Measurements from ENCODE around the gene GATAD2B. TPM values are rescaled to one million over a fixed set of nuclear protein-coding genes. Genes with fewer than 3 reads are reported as not detected.

GATAD2B gene
- total and polyA plus RNA-seq, 2 experiments from 2014 or later, result 5.4 to 11.7 TPM

DNA sequence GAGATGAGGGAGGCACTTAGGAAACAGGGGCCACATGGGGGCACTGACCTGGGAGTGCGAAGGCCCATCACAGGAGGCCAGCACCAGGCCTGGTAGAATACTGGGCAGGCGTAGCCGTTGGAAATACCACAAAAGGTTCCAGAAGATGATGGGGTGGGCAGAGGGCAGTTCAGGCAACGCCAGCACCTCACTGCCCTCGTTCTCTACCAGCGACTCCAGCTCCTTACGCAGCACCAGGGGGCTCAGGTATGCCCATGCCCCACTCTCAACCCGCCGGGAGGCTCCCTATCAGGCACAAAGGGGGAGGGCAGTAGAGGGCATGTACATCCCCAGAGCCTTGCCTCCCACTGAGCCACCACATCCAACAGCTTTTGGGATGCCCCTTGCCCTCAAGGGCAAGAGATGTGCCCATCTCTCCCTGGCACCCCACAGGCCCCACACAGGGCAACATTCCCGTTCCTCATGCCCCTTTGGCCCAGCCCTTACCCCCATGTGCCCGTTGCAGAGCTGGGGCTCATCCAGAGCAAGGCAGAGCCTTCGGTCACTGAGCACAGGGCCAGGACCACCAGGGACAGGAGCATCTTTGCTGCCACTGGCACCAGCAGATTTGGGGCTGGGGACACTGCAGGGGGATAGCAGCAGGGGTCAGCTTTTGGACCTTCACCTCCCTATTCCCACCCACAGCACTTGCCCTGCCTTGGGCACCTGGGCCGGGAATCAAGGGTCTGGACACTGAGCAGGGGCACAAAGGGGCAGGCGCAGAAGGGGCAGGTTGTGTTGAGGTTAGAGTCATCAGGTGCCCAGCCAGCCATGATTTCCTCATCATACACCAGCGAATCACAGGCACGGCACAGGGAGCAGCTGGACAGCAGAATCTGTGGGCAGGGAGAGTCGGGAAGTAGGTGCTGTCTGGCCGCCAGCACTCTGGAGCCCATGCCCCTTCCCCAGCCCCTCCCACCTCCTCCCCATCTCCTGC lies 9.7 kb upstream of the GATAD2B start:
- TF ChIP-seq, protein P1, sequence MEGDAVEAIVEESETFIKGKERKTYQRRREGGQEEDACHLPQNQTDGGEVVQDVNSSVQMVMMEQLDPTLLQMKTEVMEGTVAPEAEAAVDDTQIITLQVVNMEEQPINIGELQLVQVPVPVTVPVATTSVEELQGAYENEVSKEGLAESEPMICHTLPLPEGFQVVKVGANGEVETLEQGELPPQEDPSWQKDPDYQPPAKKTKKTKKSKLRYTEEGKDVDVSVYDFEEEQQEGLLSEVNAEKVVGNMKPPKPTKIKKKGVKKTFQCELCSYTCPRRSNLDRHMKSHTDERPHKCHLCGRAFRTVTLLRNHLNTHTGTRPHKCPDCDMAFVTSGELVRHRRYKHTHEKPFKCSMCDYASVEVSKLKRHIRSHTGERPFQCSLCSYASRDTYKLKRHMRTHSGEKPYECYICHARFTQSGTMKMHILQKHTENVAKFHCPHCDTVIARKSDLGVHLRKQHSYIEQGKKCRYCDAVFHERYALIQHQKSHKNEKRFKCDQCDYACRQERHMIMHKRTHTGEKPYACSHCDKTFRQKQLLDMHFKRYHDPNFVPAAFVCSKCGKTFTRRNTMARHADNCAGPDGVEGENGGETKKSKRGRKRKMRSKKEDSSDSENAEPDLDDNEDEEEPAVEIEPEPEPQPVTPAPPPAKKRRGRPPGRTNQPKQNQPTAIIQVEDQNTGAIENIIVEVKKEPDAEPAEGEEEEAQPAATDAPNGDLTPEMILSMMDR (IDR thresholded peaks at IDR 0.05; ENCODE audit: poor library complexity), result no peak
- TF ChIP-seq EZH2 (IDR thresholded peaks at IDR 0.05; ENCODE audit: borderline replicate concordance) (no peak), EZH2phosphoT487 (IDR thresholded peaks at IDR 0.05; ENCODE audit: low read depth, severe bottlenecking, unreplicated experiment) (no peak)
- H3K9me2 ChIP-seq (replicated peaks; ENCODE audit: insufficient read depth), result no peaks in the 10 kb centered on the region
- no peaks in the 10 kb centered on the region for H3K9me3 ChIP-seq (ENCODE audit: low read depth)
- H3K4me2 ChIP-seq, result no peak overlapping the region
- H4K20me1 ChIP-seq (ENCODE audit: insufficient read depth, poor library complexity, severe bottlenecking), result no peaks in the 10 kb centered on the region
- DNase-seq (ENCODE audit: low spot score), result no peak
- no peaks in the 10 kb centered on the region for H3K36me3 ChIP-seq (replicated peaks; ENCODE audit: insufficient read depth, low read depth)
- no peaks in the 10 kb centered on the region for H3K4me1 ChIP-seq (ENCODE audit: insufficient read depth)
- no peak overlapping the region for H3K27ac ChIP-seq
- H3K27me3 ChIP-seq, result no peaks in the 10 kb centered on the region
- WGBS (ENCODE audit: low lambda C conversion rate, missing lambda C conversion rate), result 95% methylated on average over 16 of the region's 18 CpGs
- no peak overlapping the region for H3K4me3 ChIP-seq
- H2AFZ ChIP-seq, result no peak overlapping the region
- no peaks in the 10 kb centered on the region for H3K79me2 ChIP-seq

DNA sequence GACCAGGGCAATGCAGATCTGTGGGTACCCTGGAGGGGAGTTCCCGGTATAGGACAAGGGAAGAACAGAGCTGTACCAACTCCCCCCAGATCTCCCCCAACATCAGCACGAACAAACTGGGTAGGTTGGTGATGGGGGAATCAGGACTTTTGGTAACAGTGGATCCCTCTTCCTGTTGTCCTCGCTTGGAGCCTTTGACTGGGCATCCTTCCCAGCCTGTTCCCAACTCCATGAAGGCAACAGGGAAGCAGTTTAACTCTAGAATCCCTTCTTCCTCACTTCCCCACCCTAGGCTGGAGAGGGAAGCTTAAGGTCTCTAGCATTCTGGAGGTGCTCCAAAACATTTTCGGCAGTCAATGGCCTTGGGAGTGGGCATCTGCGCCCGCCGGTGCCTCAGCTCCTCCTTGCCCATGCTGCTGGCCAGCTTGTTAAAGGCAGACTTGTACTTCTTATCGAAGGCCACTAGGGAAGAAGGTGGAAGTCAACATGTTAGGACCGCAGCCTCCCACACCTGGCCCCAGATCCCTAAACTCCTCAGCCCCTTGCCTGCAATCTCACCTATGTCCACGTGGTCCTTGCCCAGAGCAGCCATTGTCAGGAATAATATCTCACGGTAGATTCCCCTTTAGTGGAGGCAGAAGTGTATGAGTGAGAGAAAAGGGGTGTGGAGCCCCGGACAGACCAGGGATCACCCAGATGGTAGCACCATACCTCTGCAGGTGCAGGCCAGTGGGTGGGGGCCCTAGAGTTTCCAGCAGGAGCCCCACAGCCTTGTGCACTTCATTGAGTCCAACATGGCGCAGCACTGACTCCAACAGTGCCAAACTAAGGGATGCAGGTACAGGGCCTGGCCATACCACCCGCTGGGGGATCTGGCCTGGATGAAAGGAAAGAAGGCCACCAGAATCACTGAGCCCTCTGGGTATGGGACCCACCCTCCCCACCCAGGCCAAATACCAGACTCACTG lies 7.5 kb upstream of the GATAD2B start:
- Histone ChIP-seq H3K4me1 (ENCODE audit: insufficient read depth) (no peaks in the 10 kb centered on the region), H3K4me2 (no peak overlapping the region), H4K20me1 (ENCODE audit: insufficient read depth, poor library complexity, severe bottlenecking) (no peaks in the 10 kb centered on the region), H3K9me2 (replicated peaks; ENCODE audit: insufficient read depth) (no peaks in the 10 kb centered on the region), H3K4me3 (no peak overlapping the region), H3K27me3 (no peaks in the 10 kb centered on the region), H2AFZ (no peak overlapping the region), H3K79me2 (no peaks in the 10 kb centered on the region), H3K36me3 (replicated peaks; ENCODE audit: insufficient read depth, low read depth) (no peaks in the 10 kb centered on the region), H3K27ac (no peak overlapping the region), H3K9me3 (ENCODE audit: low read depth) (no peaks in the 10 kb centered on the region)
- WGBS (ENCODE audit: low lambda C conversion rate, missing lambda C conversion rate), result 93% methylated on average over 13 of the region's 14 CpGs
- DNase-seq (ENCODE audit: low spot score), result no peak
- TF ChIP-seq EZH2 (IDR thresholded peaks at IDR 0.05; ENCODE audit: borderline replicate concordance) (no peak), EZH2phosphoT487 (IDR thresholded peaks at IDR 0.05; ENCODE audit: low read depth, severe bottlenecking, unreplicated experiment) (no peak)
- TF ChIP-seq, protein P1 (IDR thresholded peaks at IDR 0.05; ENCODE audit: poor library complexity), result no peak

DNA sequence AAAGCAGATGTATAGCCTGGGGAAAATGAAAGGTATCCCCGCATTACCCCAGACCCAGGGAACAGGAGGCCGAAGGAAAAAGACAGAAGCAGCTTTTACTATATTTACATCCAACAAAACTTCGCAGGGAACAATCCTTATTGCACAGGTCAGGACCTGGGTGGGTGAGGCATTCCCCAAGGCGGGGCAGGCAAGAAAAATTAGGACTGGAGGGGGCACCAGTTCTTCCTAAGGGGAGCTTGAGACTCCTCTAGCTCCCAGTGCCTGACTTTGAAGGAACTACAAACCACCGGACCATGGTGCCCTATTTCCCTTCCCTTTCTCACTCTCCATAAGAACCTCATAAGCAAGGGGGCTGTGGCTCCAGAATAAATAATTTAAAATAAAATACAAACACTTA lies 6.7 kb upstream of the GATAD2B start:
- no peaks in the 10 kb centered on the region for H3K36me3 ChIP-seq (replicated peaks; ENCODE audit: insufficient read depth, low read depth)
- WGBS (ENCODE audit: low lambda C conversion rate, missing lambda C conversion rate), result 92% methylated on average over 5 of the region's 5 CpGs
- H3K4me3 ChIP-seq, result no peak overlapping the region
- DNase-seq (ENCODE audit: low spot score), result no peak
- no peaks in the 10 kb centered on the region for H3K27me3 ChIP-seq
- no peak overlapping the region for H2AFZ ChIP-seq
- H3K9me3 ChIP-seq (ENCODE audit: low read depth), result no peaks in the 10 kb centered on the region
- TF ChIP-seq EZH2phosphoT487 (IDR thresholded peaks at IDR 0.05; ENCODE audit: low read depth, severe bottlenecking, unreplicated experiment), result no peak
- TF ChIP-seq, protein P1 (IDR thresholded peaks at IDR 0.05; ENCODE audit: poor library complexity), result no peak
- no peak for TF ChIP-seq EZH2 (IDR thresholded peaks at IDR 0.05; ENCODE audit: borderline replicate concordance)
- no peaks in the 10 kb centered on the region for H3K4me1 ChIP-seq (ENCODE audit: insufficient read depth)
- no peak overlapping the region for H3K27ac ChIP-seq
- no peaks in the 10 kb centered on the region for H3K9me2 ChIP-seq (replicated peaks; ENCODE audit: insufficient read depth)
- H3K79me2 ChIP-seq, result no peaks in the 10 kb centered on the region
- no peaks in the 10 kb centered on the region for H4K20me1 ChIP-seq (ENCODE audit: insufficient read depth, poor library complexity, severe bottlenecking)
- no peak overlapping the region for H3K4me2 ChIP-seq

All from hepatocyte (in vitro differentiated cells).